Kasumi-1 (cell line): ENCODE data around the gene PXMP4.
"Not testable (repeated sequence)": the region's sequence is repeated elsewhere in the genome, so short reads cannot be mapped to it uniquely, and the experiment has no call there.

Source experiments
- DNase-seq, 2 experiments: peaks; one replicate each; lab custom pipeline; 2025; lab: John Stamatoyannopoulos, UW

The PXMP4 gene

GRCh38 chr20:33702861-33703260, 17.2 kb downstream of the PXMP4 start:
- DNase-seq, result peak in 1 of 2 experiments; percentile 23

GRCh38 chr20:33701629-33702450, 18.3 kb downstream of the PXMP4 start:
- DNase-seq, result no peak

- not testable (repeated sequence) for DNase-seq
These were observed 19.2 kb downstream of the PXMP4 start for GRCh38 chr20:33700696-33701441.

- DNase-seq, result not testable (repeated sequence)
These were observed 21.1 kb downstream of the PXMP4 start for GRCh38 chr20:33698966-33699365.

GRCh38 chr20:33697129-33697528, 23.0 kb downstream of the PXMP4 start:
- no peak for DNase-seq

- DNase-seq, result no peak
These were observed 23.7 kb downstream of the PXMP4 start for GRCh38 chr20:33696448-33696847.

GRCh38 chr20:33694639-33695012, 25.5 kb downstream of the PXMP4 start:
- DNase-seq, result no peak

GRCh38 chr20:33693741-33694638, 26.1 kb downstream of the PXMP4 start:
- DNase-seq, result no peak

GRCh38 chr20:33693289-33693688, 26.8 kb downstream of the PXMP4 start:
- DNase-seq, result no peak

GRCh38 chr20:33689973-33690372, 30.1 kb downstream of the PXMP4 start:
- peak; percentile 80 to 81 for DNase-seq

GRCh38 chr20:33689493-33689892, 30.6 kb downstream of the PXMP4 start:
- DNase-seq, result no peak

- DNase-seq, result no peak
These were observed 31.1 kb downstream of the PXMP4 start for GRCh38 chr20:33688938-33689424.

GRCh38 chr20:33687993-33688937, 31.8 kb downstream of the PXMP4 start:
- DNase-seq, result no peak

GRCh38 chr20:33687370-33687915, 32.7 kb downstream of the PXMP4 start:
- peak; percentile 74 to 81 for DNase-seq

- no peak for DNase-seq
These were observed 33.1 kb downstream of the PXMP4 start for GRCh38 chr20:33686984-33687366.

- peak; percentile 87 to 88 for DNase-seq
These were observed 33.8 kb downstream of the PXMP4 start, which contains the start of gene E2F1 for GRCh38 chr20:33686100-33686983. Gene E2F1 (minus strand): TSS chr20:33686385. CDS start chr20:33686264, 121 bp downstream.

GRCh38 chr20:33685328-33686099, 34.6 kb downstream of the PXMP4 start:
- peak; percentile 29 to 47 for DNase-seq

- DNase-seq, result no peak
These were observed 35.4 kb downstream of the PXMP4 start for GRCh38 chr20:33684533-33685327.
